ENCODE results near the gene IPO4. TPM values are rescaled to one million over a fixed set of nuclear protein-coding genes. Genes with fewer than 3 reads are reported as not detected.

Gene IPO4
- total RNA-seq, result 10 to 100 TPM; 35.7 to 73.2 (median 55.4) TPM

- H3K4me1 ChIP-seq, result peaks cover 12 to 16% of the 10 kb centered on the region in 2 donors
- peak; percentile 96 to 97 for DNase-seq
- H3K9me3 ChIP-seq, result no peaks in the 10 kb centered on the region
- TF ChIP-seq POLR2A (IDR thresholded peaks at IDR 0.05) (peak; percentile 86), CTCF (IDR thresholded peaks at IDR 0.05 in 4 of 5, conservative IDR thresholded peaks at IDR 0.05 in 1 of 5) (no peak)
- peak within 1 kb of the TSS; percentile 83 to 90 (median 86) for H3K27ac ChIP-seq
- peaks cover 0 to 55% of the 10 kb centered on the region in 2 donors for H3K36me3 ChIP-seq
- H3K27me3 ChIP-seq, result no peaks in the 10 kb centered on the region
- intact Hi-C loops (cut with DNase I; ENCODE audit: low total_unique reads) (loop anchor here (1.0 kb wide), 3 partner anchors 27 to 44 kb away; partner anchors contain the start of genes GMPR2, IRF9, NEDD8 and RNF31), in situ Hi-C loops (cut with MboI; ENCODE audit: low sequenced_read_pairs in 4 of 4) (no loop called here)
- peak within 1 kb of the TSS; percentile 62 to 84 (median 82) for H3K4me3 ChIP-seq
- peak; percentile 99 for ATAC-seq
Observed at GRCh38 chr14:24188251-24189058, at the start of gene IPO4. Gene IPO4 (minus strand): TSS chr14:24188816. CDS start chr14:24188787, 29 bp downstream.

- H3K4me1 ChIP-seq, result peaks cover 51 to 65% of the 10 kb centered on the region in 2 donors
- H3K36me3 ChIP-seq, result peaks cover 0 to 52% of the 10 kb centered on the region in 2 donors
- no peak overlapping the region for H3K4me3 ChIP-seq
- H3K27ac ChIP-seq, result peak overlapping the region in 3 of 4 donors; percentile 7 to 54 (median 50)
- intact Hi-C loops (cut with DNase I; ENCODE audit: low total_unique reads), result no loop called here
- no peak for ATAC-seq
- in situ Hi-C loops (cut with MboI; ENCODE audit: low sequenced_read_pairs in 4 of 4), result loop anchor here in 3 of 4 donors (10.0 to 25.0 kb wide), 2 partner anchors 197 to 199 kb away; partner anchors contain the start of genes CBLN3 (in 1 of the 3), KHNYN (in 1 of the 3) and SDR39U1 (in 1 of the 3)
- TF ChIP-seq CTCF (IDR thresholded peaks at IDR 0.05 in 4 of 5, conservative IDR thresholded peaks at IDR 0.05 in 1 of 5) (no peak), POLR2A (IDR thresholded peaks at IDR 0.05) (no peak)
- no peaks in the 10 kb centered on the region for H3K27me3 ChIP-seq
- H3K9me3 ChIP-seq, result no peaks in the 10 kb centered on the region
- DNase-seq, result no peak
Observed at GRCh38 chr14:24238123-24238522, 49.5 kb upstream of the IPO4 start.

GRCh38 chr14:24237463-24237955, 48.9 kb upstream of the IPO4 start:
- in situ Hi-C loops (cut with MboI; ENCODE audit: low sequenced_read_pairs in 4 of 4), result loop anchor here in 3 of 4 donors (10.0 to 25.0 kb wide), 2 partner anchors 197 to 200 kb away; partner anchors contain the start of genes CBLN3 (in 1 of the 3), KHNYN (in 1 of the 3) and SDR39U1 (in 1 of the 3)
- Histone ChIP-seq H3K9me3 (no peaks in the 10 kb centered on the region), H3K27ac (peak overlapping the region; percentile 7 to 54 (median 29)), H3K4me1 (peaks cover 53 to 66% of the 10 kb centered on the region in 2 donors), H3K36me3 (peaks cover 0 to 52% of the 10 kb centered on the region in 2 donors), H3K27me3 (no peaks in the 10 kb centered on the region), H3K4me3 (no peak overlapping the region)
- intact Hi-C loops (cut with DNase I; ENCODE audit: low total_unique reads), result no loop called here
- TF ChIP-seq POLR2A (IDR thresholded peaks at IDR 0.05) (no peak), CTCF (IDR thresholded peaks at IDR 0.05 in 4 of 5, conservative IDR thresholded peaks at IDR 0.05 in 1 of 5) (no peak)
- peak in 1 of 2 donors; percentile 55 for DNase-seq
- peak in 1 of 2 donors; percentile 18 for ATAC-seq

- Histone ChIP-seq H3K9me3 (no peaks in the 10 kb centered on the region), H3K4me1 (peaks cover 53 to 66% of the 10 kb centered on the region in 2 donors), H3K27me3 (no peaks in the 10 kb centered on the region), H3K36me3 (peaks cover 0 to 52% of the 10 kb centered on the region in 2 donors), H3K27ac (peak overlapping the region in 3 of 4 donors; percentile 8 to 50 (median 35)), H3K4me3 (no peak overlapping the region)
- DNase-seq (no peak), ATAC-seq (no peak)
- in situ Hi-C loops (cut with MboI; ENCODE audit: low sequenced_read_pairs in 4 of 4), result loop anchor here in 3 of 4 donors (10.0 to 25.0 kb wide), 2 partner anchors 198 to 200 kb away; partner anchors contain the start of genes CBLN3 (in 1 of the 3), KHNYN (in 1 of the 3) and SDR39U1 (in 1 of the 3)
- intact Hi-C loops (cut with DNase I; ENCODE audit: low total_unique reads), result no loop called here
- TF ChIP-seq POLR2A (IDR thresholded peaks at IDR 0.05) (no peak), CTCF (IDR thresholded peaks at IDR 0.05 in 4 of 5, conservative IDR thresholded peaks at IDR 0.05 in 1 of 5) (no peak)
Observed at GRCh38 chr14:24236689-24237462, 48.3 kb upstream of the IPO4 start.
